ENCODE measurements around the gene TEX44. TPM values are rescaled to one million over a fixed set of nuclear protein-coding genes. Genes with fewer than 3 reads are reported as not detected.

The TEX44 gene
- total and polyA plus RNA-seq, 8 donors: not detected

DNA sequence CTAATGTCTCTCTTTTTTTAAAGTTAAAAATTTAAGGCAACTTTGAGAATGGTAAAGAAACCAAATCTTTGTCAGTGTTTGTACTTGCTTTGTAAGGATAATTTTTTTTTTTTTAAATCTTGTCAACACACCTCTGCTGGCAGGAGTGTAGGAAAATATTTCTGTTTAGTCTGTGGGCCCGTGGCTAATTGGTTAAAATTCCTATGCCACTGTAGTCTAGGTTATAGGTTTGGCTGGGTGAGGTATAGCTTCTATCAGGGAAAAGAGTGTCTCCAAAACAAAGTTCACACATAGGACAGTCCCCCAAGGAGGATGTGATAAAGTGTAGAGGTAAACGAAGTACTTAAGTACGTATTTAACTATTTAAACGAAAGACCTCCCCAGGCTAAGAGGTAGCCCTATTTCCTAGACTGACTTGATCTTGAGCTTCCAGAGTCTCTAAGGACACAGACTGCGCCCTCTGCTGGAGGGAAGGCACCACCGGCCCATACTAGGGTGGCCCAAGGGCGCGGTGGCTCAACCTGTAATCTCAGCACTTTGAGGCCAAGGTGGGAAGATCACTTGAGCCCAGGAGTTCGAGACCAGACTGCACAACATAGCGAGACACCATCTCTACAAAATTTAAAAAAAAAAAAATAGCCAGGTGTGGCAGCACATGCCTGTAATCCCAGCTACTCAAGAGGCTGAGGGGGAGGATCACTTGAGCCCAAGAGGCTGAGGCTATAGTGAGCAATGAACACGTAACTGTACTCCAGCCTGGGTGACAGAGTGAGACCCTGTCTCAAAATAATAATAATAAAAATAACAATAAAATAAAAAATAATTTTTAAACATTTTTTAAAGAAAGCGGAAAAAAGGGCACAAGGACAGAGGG, 8.9 kb downstream of the TEX44 start:
- peak overlapping the region in 4 of 5 donors; percentile 26 to 99 (median 51) for H3K27ac ChIP-seq
- H3K36me3 ChIP-seq: no peaks in the 10 kb centered on the region
- no peak overlapping the region for H3K4me3 ChIP-seq
- DNase-seq: peak; percentile 92 to 94
- H3K9me3 ChIP-seq: no peaks in the 10 kb centered on the region
- intact Hi-C loops (cut with DNase I; ENCODE audit: low total_unique reads): no loop called here
- TF ChIP-seq POLR2AphosphoS5 (IDR thresholded peaks at IDR 0.05) (peak in 1 of 3 donors; percentile 35), POLR2A (IDR thresholded peaks at IDR 0.05) (no peak), EP300 (IDR thresholded peaks at IDR 0.05) (no peak)
- TF ChIP-seq, protein P1, sequence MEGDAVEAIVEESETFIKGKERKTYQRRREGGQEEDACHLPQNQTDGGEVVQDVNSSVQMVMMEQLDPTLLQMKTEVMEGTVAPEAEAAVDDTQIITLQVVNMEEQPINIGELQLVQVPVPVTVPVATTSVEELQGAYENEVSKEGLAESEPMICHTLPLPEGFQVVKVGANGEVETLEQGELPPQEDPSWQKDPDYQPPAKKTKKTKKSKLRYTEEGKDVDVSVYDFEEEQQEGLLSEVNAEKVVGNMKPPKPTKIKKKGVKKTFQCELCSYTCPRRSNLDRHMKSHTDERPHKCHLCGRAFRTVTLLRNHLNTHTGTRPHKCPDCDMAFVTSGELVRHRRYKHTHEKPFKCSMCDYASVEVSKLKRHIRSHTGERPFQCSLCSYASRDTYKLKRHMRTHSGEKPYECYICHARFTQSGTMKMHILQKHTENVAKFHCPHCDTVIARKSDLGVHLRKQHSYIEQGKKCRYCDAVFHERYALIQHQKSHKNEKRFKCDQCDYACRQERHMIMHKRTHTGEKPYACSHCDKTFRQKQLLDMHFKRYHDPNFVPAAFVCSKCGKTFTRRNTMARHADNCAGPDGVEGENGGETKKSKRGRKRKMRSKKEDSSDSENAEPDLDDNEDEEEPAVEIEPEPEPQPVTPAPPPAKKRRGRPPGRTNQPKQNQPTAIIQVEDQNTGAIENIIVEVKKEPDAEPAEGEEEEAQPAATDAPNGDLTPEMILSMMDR (IDR thresholded peaks at IDR 0.05): peak in 5 of 7 experiments; percentile 65 to 89 (median 83)
- 20 to 31% (median 25%) methylated on average over 12 of the region's 12 CpGs for WGBS, 5 donors
- H3K4me1 ChIP-seq: peaks cover 23 to 55% (median 38%) of the 10 kb centered on the region in 4 donors
- no peaks in the 10 kb centered on the region for H3K27me3 ChIP-seq

DNA sequence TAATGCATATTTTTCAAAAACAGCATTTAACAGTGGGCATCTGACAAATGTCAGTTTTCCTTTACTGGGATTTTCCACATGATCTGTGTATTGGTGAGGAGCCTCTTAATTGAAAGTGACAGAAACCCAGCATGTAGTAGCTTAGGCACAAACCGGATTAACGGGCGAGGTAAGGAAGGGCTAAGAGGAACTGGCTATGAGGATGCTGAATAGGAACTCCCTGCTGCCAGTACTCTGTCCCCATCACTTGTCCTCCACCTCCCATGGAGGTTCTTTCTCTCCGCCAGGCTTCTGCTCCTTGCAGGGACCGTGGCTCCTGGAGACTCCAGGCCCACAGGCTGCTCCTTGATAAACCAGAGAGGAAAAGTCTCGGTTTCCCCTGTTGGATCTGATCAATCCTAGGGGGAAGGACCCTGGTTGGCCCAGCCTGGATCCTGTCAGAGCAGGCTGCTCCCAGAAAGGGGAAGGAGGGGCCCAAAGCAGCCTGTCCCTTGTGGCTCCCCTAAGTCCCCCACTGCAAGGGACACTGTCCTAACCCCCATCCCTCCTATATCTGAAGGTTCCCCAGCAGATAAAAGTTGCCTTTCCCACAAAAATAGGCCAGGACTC, 10.3 kb downstream of the TEX44 start:
- H3K4me1 ChIP-seq: peaks cover 23 to 65% (median 38%) of the 10 kb centered on the region in 4 donors
- no peaks in the 10 kb centered on the region for H3K9me3 ChIP-seq
- no peaks in the 10 kb centered on the region for H3K27me3 ChIP-seq
- no peak overlapping the region for H3K4me3 ChIP-seq
- no peak for DNase-seq
- H3K36me3 ChIP-seq: no peaks in the 10 kb centered on the region
- 59 to 77% (median 74%) methylated on average over 4 to 6 of the region's 6 CpGs for WGBS, 5 donors
- TF ChIP-seq POLR2A (IDR thresholded peaks at IDR 0.05): no peak
- TF ChIP-seq POLR2AphosphoS5 (IDR thresholded peaks at IDR 0.05): no peak
- TF ChIP-seq, protein P1 (IDR thresholded peaks at IDR 0.05): no peak
- TF ChIP-seq EP300 (IDR thresholded peaks at IDR 0.05): no peak
- H3K27ac ChIP-seq: peak overlapping the region; percentile 22 to 99 (median 97)
- intact Hi-C loops (cut with DNase I; ENCODE audit: low total_unique reads): no loop called here

DNA sequence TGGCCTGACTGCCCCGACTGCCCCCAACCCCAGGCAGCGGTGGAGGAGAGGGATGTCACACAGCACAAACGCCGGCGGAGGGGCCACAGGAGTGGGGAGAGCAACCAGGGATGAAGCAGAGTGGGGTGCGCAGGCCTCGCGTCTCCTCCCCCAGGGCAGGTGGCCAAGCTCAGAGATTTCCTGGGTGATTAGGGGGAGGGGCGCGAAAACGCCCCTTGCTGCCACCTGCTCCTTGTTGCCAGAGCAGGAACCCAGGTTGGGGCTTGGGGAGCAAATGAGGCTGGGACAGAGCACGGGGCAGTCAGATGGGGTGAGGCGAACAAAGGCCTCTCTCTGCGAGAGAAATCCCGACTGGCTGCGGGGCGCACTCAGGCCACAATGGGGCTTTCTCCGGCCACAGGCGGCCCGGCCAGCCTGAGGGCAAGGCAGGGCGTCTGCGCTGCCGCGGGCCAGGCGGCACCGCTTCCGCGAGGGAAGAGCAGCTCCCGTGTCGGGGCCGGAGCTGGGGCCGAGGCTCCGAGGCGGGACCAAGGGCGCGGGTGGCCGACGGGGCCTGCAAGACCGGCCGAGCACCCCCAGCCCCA, 11.5 kb downstream of the TEX44 start:
- Histone ChIP-seq H3K27ac (peak overlapping the region; percentile 95 to 99 (median 97)), H3K36me3 (no peaks in the 10 kb centered on the region), H3K4me3 (peak overlapping the region; percentile 37 to 50 (median 44)), H3K4me1 (peaks cover 23 to 65% (median 38%) of the 10 kb centered on the region in 4 donors), H3K27me3 (no peaks in the 10 kb centered on the region), H3K9me3 (no peaks in the 10 kb centered on the region)
- WGBS, 5 donors: 6 to 11% (median 7%) methylated on average over 30 to 40 of the region's 40 CpGs
- intact Hi-C loops (cut with DNase I; ENCODE audit: low total_unique reads): no loop called here
- peak; percentile 51 to 88 for DNase-seq
- no peak for TF ChIP-seq EP300 (IDR thresholded peaks at IDR 0.05)
- peak in 1 of 4 donors; percentile 43 for TF ChIP-seq POLR2A (IDR thresholded peaks at IDR 0.05)
- peak in 2 of 3 donors; percentile 4 to 88 for TF ChIP-seq POLR2AphosphoS5 (IDR thresholded peaks at IDR 0.05)
- TF ChIP-seq, protein P1 (IDR thresholded peaks at IDR 0.05): no peak

All from stomach (tissue), 9 donors.